Prostate gland (tissue), 2 donors: ENCODE measurements around the gene ZNF839. TPM values are rescaled to one million over a fixed set of nuclear protein-coding genes. Genes with fewer than 3 reads are reported as not detected.
"Not testable (repeated sequence)": the region's sequence is repeated elsewhere in the genome, so short reads cannot be mapped to it uniquely, and the experiment has no call there.

Experiments
- DNase-seq: peaks from one replicate; pipeline ENCODE4 v3.0.0-alpha.2; 2019; ENCODE audit warnings: low spot score
- H3K27ac ChIP-seq, 2 donors: fragments of 200-600 bp; sonication (generic); 2 replicates each; pipeline ENCODE4 v1.5.1; 2017 to 2019
- H3K27me3 ChIP-seq: fragments of 200-600 bp; sonication (generic); replicated peaks from 2 replicates; pipeline ENCODE4 v1.5.1; 2019; ENCODE audit not compliant: insufficient read depth
- H3K36me3 ChIP-seq, 2 donors: fragments of 200-600 bp; sonication (generic); 1 replicate in 1 of 2; 2 replicates in 1 of 2; pipeline versions ENCODE4 v1.5.1 to v1.8.1; 2017 to 2019
- H3K4me1 ChIP-seq: fragments of 200-600 bp; sonication (generic); replicated peaks from 2 replicates; pipeline ENCODE4 v1.5.1; 2019
- H3K4me3 ChIP-seq, 2 donors: fragments of 200-600 bp; sonication (generic); 2 replicates each; pipeline ENCODE4 v1.5.1; 2017 to 2019
- H3K9me3 ChIP-seq: fragments of 200-600 bp; sonication (generic); 2 replicates; pipeline ENCODE4 v1.5.1; 2017
- POLR2A ChIP-seq: fragments of 450-650 bp; IDR thresholded peaks from one replicate; pipeline ENCODE4 v1.6.1; 2016; ENCODE audit warnings: antibody characterized with exemption, mild to moderate bottlenecking
- POLR2AphosphoS5 ChIP-seq: sonication (generic); formaldehyde crosslinking; IDR thresholded peaks from one replicate; pipeline ENCODE4 v1.6.1; 2017; ENCODE audit warnings: antibody characterized with exemption
- WGBS: methylation state at CpG from one replicate; pipeline ENCODE4 v1.1.5; 2018; 5-methylcytosine and 5-hydroxymethylcytosine counted together
- intact Hi-C: fragments of 100-400 bp; cut with DNase I; formaldehyde crosslinking; loops from one replicate; pipeline ENCODE4 v1.14.2; 2022
- total RNA-seq, 2 donors: library from RNA; depleted of rRNA; stranded (reverse); fragments of >200 nt; gene quantifications; one replicate each; pipeline ENCODE4 v1.1.0, GENCODE V29; 2016
- TF ChIP-seq, protein P1 (sequence below), 4 experiments: fragments of 200-600 bp in 2 of 4; fragments of 450-650 bp in 2 of 4; sonication (generic) in 2 of 4; IDR thresholded peaks; 1 replicate in 3 of 4; 2 replicates in 1 of 4; pipeline ENCODE4 v1.5.1; 2016 to 2019; ENCODE audit warnings: antibody characterized with exemption in 4 of 4, mild to moderate bottlenecking in 2 of 4, moderate library complexity in 2 of 4

The ZNF839 gene
- total RNA-seq, 2 donors from 2014 or later = 11.7 to 33.8 TPM

DNA sequence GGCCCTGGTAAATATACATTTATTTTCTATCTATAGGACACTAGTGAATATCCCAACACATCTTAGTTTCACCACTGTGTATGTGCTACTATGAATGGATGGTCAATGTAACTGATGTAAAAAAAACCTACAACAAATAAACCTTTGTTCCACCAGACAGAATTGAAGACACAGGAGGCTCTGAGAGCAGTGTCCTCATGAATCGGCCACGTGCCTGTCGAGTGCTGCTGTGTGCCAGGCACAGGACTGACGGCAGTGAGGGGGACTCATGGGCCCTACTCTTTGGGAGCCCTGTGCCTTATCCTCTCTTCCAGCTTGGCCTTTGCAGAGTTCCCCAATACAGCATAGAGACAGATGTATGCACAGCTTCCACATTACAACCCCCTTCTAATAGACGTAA, 24.9 kb downstream of the ZNF839 start:
- no peak overlapping the region for H3K4me3 ChIP-seq
- DNase-seq = no peak
- H3K9me3 ChIP-seq = no peaks in the 10 kb centered on the region
- H3K4me1 ChIP-seq = no peaks in the 10 kb centered on the region
- H3K27ac ChIP-seq = no peak overlapping the region
- H3K27me3 ChIP-seq = no peaks in the 10 kb centered on the region
- intact Hi-C loops = no loop called here
- WGBS = 83% methylated on average over 5 of the region's 5 CpGs
- peaks cover 0 to 3% of the 10 kb centered on the region in 2 donors for H3K36me3 ChIP-seq
- TF ChIP-seq, protein P1, sequence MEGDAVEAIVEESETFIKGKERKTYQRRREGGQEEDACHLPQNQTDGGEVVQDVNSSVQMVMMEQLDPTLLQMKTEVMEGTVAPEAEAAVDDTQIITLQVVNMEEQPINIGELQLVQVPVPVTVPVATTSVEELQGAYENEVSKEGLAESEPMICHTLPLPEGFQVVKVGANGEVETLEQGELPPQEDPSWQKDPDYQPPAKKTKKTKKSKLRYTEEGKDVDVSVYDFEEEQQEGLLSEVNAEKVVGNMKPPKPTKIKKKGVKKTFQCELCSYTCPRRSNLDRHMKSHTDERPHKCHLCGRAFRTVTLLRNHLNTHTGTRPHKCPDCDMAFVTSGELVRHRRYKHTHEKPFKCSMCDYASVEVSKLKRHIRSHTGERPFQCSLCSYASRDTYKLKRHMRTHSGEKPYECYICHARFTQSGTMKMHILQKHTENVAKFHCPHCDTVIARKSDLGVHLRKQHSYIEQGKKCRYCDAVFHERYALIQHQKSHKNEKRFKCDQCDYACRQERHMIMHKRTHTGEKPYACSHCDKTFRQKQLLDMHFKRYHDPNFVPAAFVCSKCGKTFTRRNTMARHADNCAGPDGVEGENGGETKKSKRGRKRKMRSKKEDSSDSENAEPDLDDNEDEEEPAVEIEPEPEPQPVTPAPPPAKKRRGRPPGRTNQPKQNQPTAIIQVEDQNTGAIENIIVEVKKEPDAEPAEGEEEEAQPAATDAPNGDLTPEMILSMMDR (IDR thresholded peaks at IDR 0.05) = no peak
- TF ChIP-seq POLR2A = no peak
- no peak for TF ChIP-seq POLR2AphosphoS5

DNA sequence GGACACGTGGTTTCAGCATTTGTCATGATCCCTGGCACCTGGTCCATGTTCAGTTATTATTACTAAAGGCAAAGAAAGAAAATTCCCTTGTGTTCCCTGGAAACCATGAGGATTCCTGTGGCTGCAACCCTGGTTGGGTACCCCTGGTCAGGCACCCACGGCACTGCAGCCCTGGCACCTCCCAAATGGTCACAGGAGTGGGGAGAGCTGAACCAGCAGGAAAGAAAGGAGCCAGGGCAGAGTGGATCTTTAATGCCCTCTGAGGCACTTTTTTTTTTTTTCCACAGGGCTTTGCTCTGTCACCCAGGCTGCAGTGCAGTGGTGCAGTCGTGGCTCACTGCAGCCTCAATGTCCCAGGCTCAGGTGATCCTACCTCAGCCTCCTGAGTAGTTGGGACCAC, 25.7 kb downstream of the ZNF839 start:
- DNase-seq = no peak
- H3K36me3 ChIP-seq = peaks cover 0 to 3% of the 10 kb centered on the region in 2 donors
- H3K4me1 ChIP-seq = no peaks in the 10 kb centered on the region
- intact Hi-C loops = no loop called here
- whole genome bisulfite sequencing = 81% methylated on average over 3 of the region's 3 CpGs
- H3K27me3 ChIP-seq = no peaks in the 10 kb centered on the region
- no peaks in the 10 kb centered on the region for H3K9me3 ChIP-seq
- H3K27ac ChIP-seq = no peak overlapping the region
- no peak overlapping the region for H3K4me3 ChIP-seq
- TF ChIP-seq POLR2AphosphoS5 (no peak), POLR2A (no peak)
- TF ChIP-seq, protein P1 (IDR thresholded peaks at IDR 0.05) = no peak

DNA sequence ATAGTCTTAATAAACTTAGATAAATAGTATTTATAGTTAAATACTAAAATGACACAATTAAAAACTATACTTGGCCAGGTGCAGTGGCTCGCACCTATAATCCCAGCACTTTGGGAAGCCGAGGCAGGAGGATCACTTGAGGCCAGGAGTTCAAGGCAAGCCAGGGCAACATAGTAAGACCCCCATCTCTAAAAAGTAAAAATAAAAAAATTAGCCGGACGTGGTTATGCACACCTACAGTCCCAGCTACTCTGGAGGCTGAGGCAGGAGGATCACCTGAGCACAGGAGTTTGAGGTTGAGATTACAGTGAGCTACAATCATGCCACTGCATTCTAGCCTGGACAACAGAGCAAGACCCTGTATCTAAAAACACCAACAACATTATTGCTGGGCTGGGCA, 27.1 kb downstream of the ZNF839 start:
- WGBS = 96% methylated on average over 4 of the region's 4 CpGs
- TF ChIP-seq POLR2AphosphoS5 = no peak
- Histone ChIP-seq H3K36me3 (peaks cover 0 to 3% of the 10 kb centered on the region in 2 donors), H3K27me3 (no peaks in the 10 kb centered on the region), H3K4me1 (no peaks in the 10 kb centered on the region), H3K9me3 (no peaks in the 10 kb centered on the region), H3K4me3 (no peak overlapping the region), H3K27ac (no peak overlapping the region)
- no peak for DNase-seq
- intact Hi-C loops = no loop called here

DNA sequence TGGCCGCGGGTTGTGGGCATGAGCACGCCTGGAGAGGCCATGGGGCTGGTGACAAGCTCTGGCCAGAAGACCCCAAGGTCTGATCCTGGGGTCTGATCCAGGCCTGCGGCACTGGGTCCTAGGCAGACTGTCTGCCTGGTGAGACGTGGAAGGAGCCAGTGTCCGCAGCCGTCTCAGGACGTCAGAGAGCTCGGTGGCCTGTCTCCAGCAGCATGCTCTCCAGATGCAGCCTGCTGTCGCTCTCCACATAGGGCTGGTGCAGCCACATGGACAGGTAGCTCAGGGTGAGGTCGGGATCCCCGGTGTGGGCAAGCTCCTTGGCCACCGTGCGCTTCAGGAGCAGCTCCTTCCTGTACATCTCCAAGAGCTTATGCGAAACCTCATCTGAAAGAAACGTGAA, 28.8 kb downstream of the ZNF839 start:
- Histone ChIP-seq H3K36me3 (peaks cover 0 to 3% of the 10 kb centered on the region in 2 donors), H3K27me3 (no peaks in the 10 kb centered on the region), H3K4me3 (no peak overlapping the region), H3K9me3 (no peaks in the 10 kb centered on the region), H3K4me1 (no peaks in the 10 kb centered on the region), H3K27ac (no peak overlapping the region)
- TF ChIP-seq POLR2AphosphoS5 (no peak), POLR2A (no peak)
- TF ChIP-seq, protein P1 (IDR thresholded peaks at IDR 0.05) = no peak
- WGBS = 85% methylated on average over 16 of the region's 16 CpGs
- DNase-seq = no peak
- intact Hi-C loops = no loop called here

DNA sequence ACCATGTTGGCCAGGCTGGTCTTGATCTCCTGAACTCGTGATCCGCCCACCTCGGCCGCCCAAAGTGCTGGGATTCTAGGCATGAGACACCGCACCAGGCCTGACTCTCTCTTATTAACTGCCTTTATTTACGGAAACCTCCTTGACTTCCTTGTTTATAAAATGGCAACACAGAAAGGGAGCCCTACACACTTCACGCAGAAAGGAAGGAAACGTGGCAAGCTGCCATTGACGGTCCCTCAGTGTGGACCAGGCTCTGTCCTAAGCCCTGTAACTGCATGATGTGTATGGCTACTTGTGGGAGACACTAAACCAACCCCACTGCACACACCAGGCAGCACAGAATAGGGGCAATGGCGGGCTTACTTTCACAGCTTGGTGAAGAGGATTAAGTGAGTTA, 31.5 kb downstream of the ZNF839 start:
- TF ChIP-seq, protein P1 (IDR thresholded peaks at IDR 0.05) = no peak
- TF ChIP-seq POLR2AphosphoS5 (no peak), POLR2A (no peak)
- Histone ChIP-seq H3K36me3 (peaks cover 0 to 4% of the 10 kb centered on the region in 2 donors), H3K4me1 (no peaks in the 10 kb centered on the region), H3K9me3 (no peaks in the 10 kb centered on the region), H3K27ac (no peak overlapping the region), H3K4me3 (no peak overlapping the region), H3K27me3 (no peaks in the 10 kb centered on the region)
- intact Hi-C loops = no loop called here
- DNase-seq = no peak
- WGBS = 94% methylated on average over 10 of the region's 10 CpGs

DNA sequence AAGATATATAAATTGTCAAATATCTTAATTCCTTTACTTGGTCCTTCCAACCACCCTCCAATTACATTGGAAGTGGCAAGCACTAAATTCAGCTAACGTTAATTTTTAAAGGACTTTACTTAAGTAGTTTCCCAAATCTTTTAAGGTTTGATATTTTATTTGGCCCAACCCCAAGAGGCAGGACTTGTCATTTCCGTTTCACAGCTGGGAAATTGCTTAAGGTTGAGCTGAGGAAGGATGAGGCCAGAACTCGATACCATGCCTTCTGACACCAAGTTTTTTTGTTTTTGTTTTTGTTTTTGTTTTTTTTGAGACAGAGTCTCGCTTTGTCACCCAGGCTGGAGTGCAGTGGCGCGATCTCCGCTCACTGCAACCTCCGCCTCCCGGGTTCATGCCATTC, 32.0 kb downstream of the ZNF839 start:
- H3K4me1 ChIP-seq, H3K4me3 ChIP-seq, intact Hi-C loops, H3K27me3 ChIP-seq, H3K27ac ChIP-seq, DNase-seq, H3K36me3 ChIP-seq, H3K9me3 ChIP-seq: not testable (repeated sequence)
- 86% methylated on average over 9 of the region's 9 CpGs for WGBS
